ENCODE measurements around the gene AK8. TPM values are rescaled to one million over a fixed set of nuclear protein-coding genes. Genes with fewer than 3 reads are reported as not detected.

AK8 gene
- total RNA-seq, 1 donor from 2014 or later = not detected

DNA sequence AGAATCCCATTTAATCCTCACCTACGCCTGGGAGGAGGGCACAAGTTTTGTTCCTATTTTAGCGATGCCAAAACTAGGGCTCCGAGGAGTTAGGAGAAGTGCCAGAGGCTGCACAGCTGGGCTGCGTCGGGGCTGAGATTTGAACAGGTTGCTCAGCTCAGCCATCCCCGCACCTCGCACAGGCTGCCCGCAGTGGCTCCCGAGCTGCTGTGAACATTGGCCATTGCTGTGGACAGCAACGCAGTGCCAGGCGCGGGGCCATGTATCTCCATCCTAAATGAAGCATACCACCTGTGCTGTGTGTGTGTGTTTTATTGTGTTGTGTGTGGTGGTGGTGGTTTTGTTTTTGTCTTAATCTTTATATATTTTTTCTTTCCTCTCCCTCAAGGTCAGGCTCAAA, 52.0 kb downstream of the AK8 start:
- Mint-ChIP-seq H3K36me3 (ENCODE audit: low read depth) (no peaks in the 10 kb centered on the region), H3K27me3 (ENCODE audit: insufficient read depth) (peaks cover 17% of the 10 kb centered on the region), H3K9me3 (no peaks in the 10 kb centered on the region), H3K27ac (no peak overlapping the region), H3K4me1 (ENCODE audit: low read depth) (no peaks in the 10 kb centered on the region), H3K4me3 (no peak overlapping the region)
- DNase-seq (ENCODE audit: low spot score) = no peak
- intact Hi-C loops (cut with micrococcal nuclease) = no loop called here

DNA sequence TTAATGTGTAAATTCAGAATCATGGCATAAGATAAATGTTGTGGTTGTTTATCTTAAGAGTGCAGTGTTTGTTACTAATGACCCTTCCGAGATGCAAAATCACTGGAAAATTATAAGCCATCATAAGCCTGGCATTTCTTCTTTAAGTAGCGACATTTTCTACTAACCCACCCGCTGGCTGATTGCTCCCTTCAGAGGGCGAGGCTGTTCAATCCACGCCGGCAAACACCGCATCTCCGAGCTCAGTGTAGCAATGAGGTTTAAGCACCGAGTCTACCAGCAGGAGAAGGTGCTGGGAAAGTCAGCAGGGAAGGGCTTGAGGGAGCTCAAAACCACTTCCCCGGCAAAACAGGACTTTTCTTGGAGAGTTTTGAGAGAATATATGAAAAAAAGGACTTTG, 52.7 kb downstream of the AK8 start:
- Mint-ChIP-seq H3K27ac (no peak overlapping the region), H3K4me1 (ENCODE audit: low read depth) (no peaks in the 10 kb centered on the region), H3K4me3 (no peak overlapping the region), H3K36me3 (ENCODE audit: low read depth) (no peaks in the 10 kb centered on the region), H3K27me3 (ENCODE audit: insufficient read depth) (peaks cover 13% of the 10 kb centered on the region), H3K9me3 (no peaks in the 10 kb centered on the region)
- intact Hi-C loops (cut with micrococcal nuclease) = no loop called here
- DNase-seq (ENCODE audit: low spot score) = no peak

DNA sequence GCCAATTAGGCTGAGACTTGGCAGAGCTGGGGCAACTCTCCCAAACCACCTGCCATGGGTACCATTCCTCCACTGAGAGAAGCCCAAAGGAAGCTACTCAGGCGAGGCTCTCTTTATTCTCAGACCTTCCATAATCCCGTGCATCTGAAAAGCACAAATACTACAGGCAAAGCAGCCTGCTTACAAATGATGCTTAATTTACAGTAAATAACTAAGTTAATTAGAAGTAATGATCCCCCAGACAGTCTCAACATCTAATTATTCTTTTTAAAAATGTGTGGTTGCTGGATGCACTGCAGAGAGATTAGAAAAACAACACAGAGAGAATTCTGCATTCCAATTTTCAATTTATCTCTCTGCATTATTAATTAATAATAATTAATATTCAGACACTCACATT, 53.1 kb downstream of the AK8 start:
- intact Hi-C loops (cut with micrococcal nuclease) = no loop called here
- Mint-ChIP-seq H3K36me3 (ENCODE audit: low read depth) (no peaks in the 10 kb centered on the region), H3K4me3 (no peak overlapping the region)

DNA sequence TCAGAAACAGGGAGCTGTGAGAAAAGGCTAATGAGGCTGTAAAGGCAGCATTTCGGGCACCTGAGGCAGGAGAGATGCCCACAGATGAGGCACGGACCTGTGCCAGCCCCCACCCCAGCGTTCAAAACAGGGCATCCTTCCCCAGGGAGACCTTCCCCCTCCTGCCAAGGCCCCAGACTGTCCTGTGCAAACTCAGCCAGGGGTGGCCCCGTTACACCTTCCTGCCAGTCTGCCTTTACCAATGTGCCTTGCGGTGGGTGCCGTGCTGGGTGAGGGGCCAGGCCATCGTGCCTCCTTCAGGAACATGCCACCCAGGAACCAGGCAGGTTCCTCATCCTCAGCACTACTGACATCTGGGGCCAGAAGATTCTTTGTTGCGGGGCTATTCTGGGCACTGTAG, 53.9 kb downstream of the AK8 start:
- Mint-ChIP-seq H3K27me3 (ENCODE audit: insufficient read depth) (peaks cover 17% of the 10 kb centered on the region), H3K4me3 (no peak overlapping the region), H3K36me3 (ENCODE audit: low read depth) (no peaks in the 10 kb centered on the region), H3K9me3 (no peaks in the 10 kb centered on the region), H3K27ac (no peak overlapping the region), H3K4me1 (ENCODE audit: low read depth) (no peaks in the 10 kb centered on the region)
- DNase-seq (ENCODE audit: low spot score) = no peak
- intact Hi-C loops (cut with micrococcal nuclease) = no loop called here

More for the DNA sequence above, 53.1 kb downstream of the AK8 start:
- peaks cover 12% of the 10 kb centered on the region for H3K27me3 Mint-ChIP-seq (ENCODE audit: insufficient read depth)
- H3K4me1 Mint-ChIP-seq (ENCODE audit: low read depth) = no peaks in the 10 kb centered on the region
- DNase-seq (ENCODE audit: low spot score) = no peak
- no peak overlapping the region for H3K27ac Mint-ChIP-seq
- no peaks in the 10 kb centered on the region for H3K9me3 Mint-ChIP-seq

DNA sequence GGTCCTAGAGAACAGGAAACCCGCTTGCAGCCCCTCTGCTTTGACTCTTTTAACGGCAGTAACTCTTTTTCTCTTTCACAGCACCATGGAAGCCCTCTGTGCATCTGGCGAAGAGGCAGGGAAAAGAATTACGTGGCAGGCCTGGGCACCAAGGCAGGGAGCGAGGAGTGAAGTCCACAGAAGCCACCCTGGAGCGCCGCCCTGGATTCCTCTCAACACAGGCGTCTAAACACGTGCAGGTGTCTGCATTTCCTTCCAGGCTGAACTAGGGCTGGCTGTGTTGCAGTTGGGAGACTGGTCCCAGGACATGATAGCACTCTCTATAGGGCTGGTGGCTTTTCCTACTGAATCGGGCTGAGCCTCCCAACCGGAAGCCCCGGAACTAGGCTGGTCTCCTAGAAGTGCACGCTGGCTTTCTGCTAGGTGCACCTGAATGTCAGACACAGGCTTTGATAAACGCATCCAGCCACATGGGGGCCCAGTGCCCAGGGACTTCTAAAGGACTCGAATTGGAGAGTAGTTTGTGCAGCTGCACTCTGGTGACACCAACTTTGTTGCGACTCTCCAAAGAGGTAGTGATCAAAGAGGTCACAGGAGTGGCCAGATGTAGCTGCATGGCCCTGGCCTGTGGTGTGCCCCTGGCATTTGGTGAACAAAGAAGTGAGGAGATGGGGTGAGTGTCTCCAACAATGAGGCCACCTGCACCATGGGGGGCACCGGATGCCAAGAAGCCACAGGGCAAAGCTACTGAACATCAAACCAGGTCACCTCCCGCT, 54.5 kb downstream of the AK8 start:
- Mint-ChIP-seq H3K4me3 (no peak overlapping the region), H3K36me3 (ENCODE audit: low read depth) (no peaks in the 10 kb centered on the region), H3K27me3 (ENCODE audit: insufficient read depth) (peaks cover 17% of the 10 kb centered on the region), H3K4me1 (ENCODE audit: low read depth) (no peaks in the 10 kb centered on the region), H3K27ac (no peak overlapping the region), H3K9me3 (no peaks in the 10 kb centered on the region)
- intact Hi-C loops (cut with micrococcal nuclease) = no loop called here
- no peak for DNase-seq (ENCODE audit: low spot score)

DNA sequence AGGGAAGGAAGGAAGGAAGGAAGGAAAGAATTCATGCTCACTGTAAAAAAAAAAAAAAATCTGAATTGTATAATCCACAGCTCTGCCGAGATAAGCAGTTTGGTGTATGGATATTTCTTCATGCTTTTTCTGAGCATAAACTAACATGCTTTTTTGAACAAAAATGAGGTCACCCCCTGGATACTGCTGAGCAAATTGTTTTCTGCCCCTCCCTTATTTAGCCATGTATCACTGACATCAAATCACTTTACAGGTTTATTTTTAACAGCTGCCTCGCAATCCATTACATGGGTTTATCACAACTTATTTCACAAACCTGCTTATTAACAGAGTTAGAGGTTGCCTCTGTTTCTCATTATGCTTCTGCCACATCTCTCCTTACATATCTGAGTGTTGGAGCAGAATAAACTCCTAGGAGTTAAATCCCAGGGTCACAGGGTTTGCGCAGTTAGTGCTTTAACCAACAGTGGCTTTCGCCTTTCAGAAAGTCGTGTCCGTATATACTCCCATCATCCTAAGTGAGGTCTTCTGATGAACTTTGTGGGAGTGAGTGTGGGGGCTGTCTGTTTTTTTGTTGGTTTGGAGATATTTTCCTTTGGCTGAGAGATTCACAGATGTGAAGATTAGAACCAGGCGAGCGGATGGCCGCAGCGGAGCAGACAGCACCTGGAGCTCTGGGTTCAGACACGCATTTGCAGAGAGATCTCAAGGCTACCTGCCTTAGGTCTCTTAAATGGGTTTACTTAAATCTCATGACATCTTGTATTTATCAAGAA, 57.7 kb downstream of the AK8 start:
- Mint-ChIP-seq H3K9me3 (no peaks in the 10 kb centered on the region), H3K4me1 (ENCODE audit: low read depth) (no peaks in the 10 kb centered on the region), H3K4me3 (no peak overlapping the region), H3K36me3 (ENCODE audit: low read depth) (no peaks in the 10 kb centered on the region), H3K27ac (no peak overlapping the region), H3K27me3 (ENCODE audit: insufficient read depth) (peaks cover 29% of the 10 kb centered on the region)
- intact Hi-C loops (cut with micrococcal nuclease) = no loop called here
- no peak for DNase-seq (ENCODE audit: low spot score)

DNA sequence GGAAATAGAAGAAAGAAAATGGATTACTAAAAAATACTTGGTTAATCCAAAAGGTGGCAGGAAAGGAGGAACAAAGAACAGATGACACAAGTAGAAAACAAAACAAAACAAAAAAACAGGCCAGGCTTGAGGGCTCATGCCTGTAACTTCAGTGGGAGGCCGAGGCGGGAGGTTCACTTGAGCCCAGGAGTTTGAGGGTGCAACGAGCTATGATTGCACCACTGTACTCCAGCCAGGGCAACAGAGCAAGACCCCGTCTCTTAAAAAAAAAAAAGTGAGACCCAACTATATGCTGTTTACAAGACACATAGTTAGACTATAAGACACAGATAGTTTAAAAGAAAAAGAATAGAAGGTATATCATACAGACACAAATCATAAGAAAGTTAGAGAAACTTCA, 59.5 kb downstream of the AK8 start:
- DNase-seq (ENCODE audit: low spot score) = no peak
- H3K9me3 Mint-ChIP-seq = no peaks in the 10 kb centered on the region
- H3K27me3 Mint-ChIP-seq (ENCODE audit: insufficient read depth) = peaks cover 26% of the 10 kb centered on the region
- no peaks in the 10 kb centered on the region for H3K36me3 Mint-ChIP-seq (ENCODE audit: low read depth)
- intact Hi-C loops (cut with micrococcal nuclease) = no loop called here
- no peak overlapping the region for H3K4me3 Mint-ChIP-seq
- no peaks in the 10 kb centered on the region for H3K4me1 Mint-ChIP-seq (ENCODE audit: low read depth)
- no peak overlapping the region for H3K27ac Mint-ChIP-seq

DNA sequence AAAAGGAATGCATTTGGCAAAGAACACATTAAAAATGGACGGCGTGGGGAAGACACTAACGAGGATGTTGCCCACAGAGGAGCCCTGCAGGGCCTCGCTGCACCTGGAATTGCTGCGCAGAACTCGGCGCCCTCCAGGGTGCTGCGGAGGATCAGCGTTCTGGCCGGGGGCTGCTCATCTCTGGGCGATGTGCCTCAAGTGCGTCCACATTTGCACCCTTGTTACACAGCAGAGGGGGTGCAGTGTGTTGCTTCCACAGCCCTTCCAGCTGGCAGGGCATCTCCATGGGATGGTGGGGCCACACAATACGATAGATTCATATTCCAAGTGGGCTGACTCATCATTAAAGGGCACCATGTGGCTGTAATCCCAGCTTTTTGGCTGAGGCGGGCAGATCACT, 63.1 kb downstream of the AK8 start:
- Mint-ChIP-seq H3K9me3 (no peaks in the 10 kb centered on the region), H3K27me3 (ENCODE audit: insufficient read depth) (peaks cover 32% of the 10 kb centered on the region), H3K36me3 (ENCODE audit: low read depth) (no peaks in the 10 kb centered on the region), H3K4me1 (ENCODE audit: low read depth) (no peaks in the 10 kb centered on the region), H3K4me3 (no peak overlapping the region), H3K27ac (no peak overlapping the region)
- DNase-seq (ENCODE audit: low spot score) = no peak
- intact Hi-C loops (cut with micrococcal nuclease) = no loop called here

DNA sequence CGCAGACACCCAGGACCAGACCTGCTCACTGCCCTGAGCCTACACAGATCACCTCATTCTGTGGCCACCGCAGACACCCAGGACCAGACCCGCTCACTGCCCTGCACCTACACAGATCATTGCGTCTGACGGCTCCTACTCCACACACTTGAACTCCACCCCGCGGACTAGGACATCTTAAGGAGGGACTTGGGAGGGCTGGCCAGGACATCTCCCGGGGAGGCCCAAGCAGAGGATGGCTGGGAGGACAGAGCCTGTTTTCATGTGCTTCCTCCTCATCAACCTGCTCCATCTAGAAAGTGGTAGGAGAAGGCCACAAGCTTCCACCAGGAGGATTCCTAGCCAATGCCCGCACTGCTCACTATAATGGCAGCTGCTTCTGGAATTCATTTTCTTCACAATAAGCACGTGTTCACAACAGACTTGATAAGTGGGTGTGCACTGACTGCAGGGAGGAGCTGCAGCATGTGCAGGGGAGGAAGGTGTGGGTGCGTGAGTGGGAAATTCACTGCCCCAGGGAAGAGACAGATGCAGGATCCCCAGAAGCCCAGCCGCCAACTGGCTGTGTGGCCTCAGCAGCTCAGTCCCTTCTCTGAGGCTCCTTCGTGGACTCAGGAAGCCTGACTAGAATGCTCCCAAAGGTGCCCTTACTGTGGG, 64.8 kb downstream of the AK8 start:
- no peak for DNase-seq (ENCODE audit: low spot score)
- Mint-ChIP-seq H3K4me3 (no peak overlapping the region), H3K4me1 (ENCODE audit: low read depth) (no peaks in the 10 kb centered on the region), H3K9me3 (no peaks in the 10 kb centered on the region), H3K27ac (no peak overlapping the region), H3K36me3 (ENCODE audit: low read depth) (no peaks in the 10 kb centered on the region), H3K27me3 (ENCODE audit: insufficient read depth) (peaks cover 31% of the 10 kb centered on the region)
- intact Hi-C loops (cut with micrococcal nuclease) = no loop called here

DNA sequence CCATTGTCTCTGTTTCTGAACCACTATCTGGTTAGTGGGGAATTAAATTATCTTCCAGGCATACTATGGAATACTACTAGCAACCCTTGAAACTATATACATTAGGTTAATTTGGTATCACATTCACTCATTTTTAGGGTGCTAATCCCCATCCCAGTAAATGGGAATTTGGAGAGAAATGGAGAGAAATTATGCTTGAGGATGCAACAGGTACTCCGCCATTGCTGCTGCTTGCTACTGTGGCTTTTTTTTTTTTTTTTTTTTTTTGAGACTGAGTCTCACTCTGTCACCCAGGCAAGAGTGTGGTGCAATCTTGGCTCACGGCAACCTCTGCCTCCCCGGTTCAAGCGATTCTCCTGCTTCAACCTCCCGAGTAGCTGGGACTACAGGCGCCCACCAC, 66.1 kb downstream of the AK8 start:
- H3K27ac Mint-ChIP-seq = no peak overlapping the region
- DNase-seq (ENCODE audit: low spot score) = no peak
- intact Hi-C loops (cut with micrococcal nuclease) = no loop called here
- no peaks in the 10 kb centered on the region for H3K36me3 Mint-ChIP-seq (ENCODE audit: low read depth)
- H3K27me3 Mint-ChIP-seq (ENCODE audit: insufficient read depth) = peaks cover 28% of the 10 kb centered on the region
- H3K9me3 Mint-ChIP-seq = no peaks in the 10 kb centered on the region
- no peak overlapping the region for H3K4me3 Mint-ChIP-seq
- no peaks in the 10 kb centered on the region for H3K4me1 Mint-ChIP-seq (ENCODE audit: low read depth)

DNA sequence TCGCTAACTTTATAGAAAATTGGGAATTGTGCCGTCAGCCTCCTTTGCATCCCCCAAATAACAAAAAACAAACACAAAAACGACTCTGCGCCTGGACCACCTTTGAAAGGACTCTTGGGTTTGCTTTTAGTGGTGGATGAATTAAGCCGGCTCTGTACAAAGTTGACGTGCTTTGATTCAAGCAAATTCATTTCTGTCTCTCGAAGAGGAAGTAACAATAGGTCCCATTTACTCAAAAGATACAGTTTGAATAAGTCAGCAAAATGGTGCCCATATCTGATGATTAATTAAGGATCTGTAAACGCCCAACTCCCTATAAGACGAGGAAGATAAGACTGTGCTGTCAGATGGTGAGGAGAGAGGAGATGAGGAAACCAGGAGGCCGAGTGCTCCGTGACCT, 67.8 kb downstream of the AK8 start:
- H3K27me3 Mint-ChIP-seq (ENCODE audit: insufficient read depth) = peaks cover 21% of the 10 kb centered on the region
- no peak for DNase-seq (ENCODE audit: low spot score)

DNA sequence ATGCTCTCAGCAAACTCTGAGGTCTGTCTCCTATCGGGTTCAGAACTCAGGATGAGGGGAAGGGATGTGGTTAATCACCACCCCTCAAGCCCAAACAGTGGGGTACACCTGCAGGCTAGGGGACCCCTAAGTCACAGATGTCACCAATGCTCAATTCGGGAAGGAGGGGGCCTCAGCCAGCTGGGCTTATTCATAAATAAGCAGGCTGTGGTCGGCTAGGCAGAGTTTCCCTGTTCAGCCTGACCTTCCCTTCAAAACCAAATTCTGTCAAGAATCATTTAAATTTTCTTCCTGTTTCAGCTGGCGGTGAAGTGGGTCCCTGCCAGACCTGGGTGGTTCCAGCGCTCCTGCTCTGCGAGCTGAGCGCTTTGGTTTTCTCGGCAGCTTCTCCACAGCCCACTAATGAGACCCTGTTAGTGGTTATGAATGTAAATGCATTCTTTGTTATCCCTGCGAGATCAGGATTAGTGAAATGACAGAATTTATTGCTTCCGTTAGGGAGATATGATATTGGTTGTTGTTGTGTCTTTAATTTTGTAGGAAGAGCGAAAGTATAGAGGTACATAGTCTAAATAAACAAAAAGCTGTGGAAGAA, 68.3 kb downstream of the AK8 start:
- Mint-ChIP-seq H3K4me1 (ENCODE audit: low read depth) (peaks cover 3% of the 10 kb centered on the region), H3K27ac (no peak overlapping the region), H3K36me3 (ENCODE audit: low read depth) (no peaks in the 10 kb centered on the region), H3K4me3 (no peak overlapping the region), H3K9me3 (no peaks in the 10 kb centered on the region), H3K27me3 (ENCODE audit: insufficient read depth) (peaks cover 22% of the 10 kb centered on the region)
- intact Hi-C loops (cut with micrococcal nuclease) = no loop called here
- DNase-seq (ENCODE audit: low spot score) = no peak

More for the DNA sequence above, 67.8 kb downstream of the AK8 start:
- H3K4me3 Mint-ChIP-seq = no peak overlapping the region
- intact Hi-C loops (cut with micrococcal nuclease) = no loop called here
- no peaks in the 10 kb centered on the region for H3K4me1 Mint-ChIP-seq (ENCODE audit: low read depth)
- H3K27ac Mint-ChIP-seq = no peak overlapping the region
- no peaks in the 10 kb centered on the region for H3K9me3 Mint-ChIP-seq
- H3K36me3 Mint-ChIP-seq (ENCODE audit: low read depth) = no peaks in the 10 kb centered on the region

DNA sequence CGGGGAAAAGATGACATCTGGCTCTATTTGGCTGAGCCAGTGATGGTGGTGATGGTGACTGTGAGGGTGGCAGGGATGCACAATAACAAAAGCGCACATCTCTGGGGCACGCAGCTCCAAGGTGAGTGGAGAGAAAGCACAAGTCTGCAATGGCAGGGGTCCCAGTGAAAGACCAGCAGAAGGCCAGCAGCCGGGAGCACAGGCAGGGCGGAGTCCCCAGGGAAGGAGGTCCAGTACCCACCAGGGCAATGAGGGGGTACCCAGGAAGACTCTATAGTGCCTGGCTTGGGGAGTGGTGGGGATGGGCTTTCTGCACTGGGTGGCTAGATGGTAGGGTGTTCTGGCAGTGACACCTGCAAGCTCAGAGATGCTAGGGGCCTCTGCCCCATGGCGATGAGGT, 69.4 kb downstream of the AK8 start:
- H3K4me1 Mint-ChIP-seq (ENCODE audit: low read depth) = peaks cover 5% of the 10 kb centered on the region
- DNase-seq (ENCODE audit: low spot score) = no peak
- H3K9me3 Mint-ChIP-seq = no peaks in the 10 kb centered on the region
- H3K36me3 Mint-ChIP-seq (ENCODE audit: low read depth) = no peaks in the 10 kb centered on the region
- H3K4me3 Mint-ChIP-seq = no peak overlapping the region
- intact Hi-C loops (cut with micrococcal nuclease) = no loop called here
- H3K27ac Mint-ChIP-seq = no peak overlapping the region
- peaks cover 27% of the 10 kb centered on the region for H3K27me3 Mint-ChIP-seq (ENCODE audit: insufficient read depth)

Data from activated T-helper 1 cell treated with anti-CD3 and anti-CD28 coated beads, Interleukin-12 subunit alpha, Interleukin-12 subunit beta, Interleukin-2, Interleukin-4 antibody, amounts not matched to agents 30 ng/mL and 10 ng/mL and 1 ng/mL, durations not matched to agents 14 hours and 24 hours and 36 hours (primary cell).